HEK293T (cell line): Measurements from ENCODE around the gene GSDME.

Experiments used
- BHLHE40 ChIP-seq: fragments of 450-650 bp; IDR thresholded peaks from 2 replicates; pipeline ENCODE4 v1.6.1; 2016; ENCODE audit warnings: mild to moderate bottlenecking, moderate library complexity, borderline replicate concordance
- ELF4 ChIP-seq: fragments of 450-650 bp; IDR thresholded peaks from 2 replicates; pipeline ENCODE4 v1.6.1; 2017; ENCODE audit warnings: antibody characterized with exemption
- FOXM1 ChIP-seq: fragments of 450-650 bp; IDR thresholded peaks from 2 replicates; pipeline ENCODE4 v1.6.1; 2017; ENCODE audit warnings: mild to moderate bottlenecking, borderline replicate concordance
- HDGF ChIP-seq: fragments of 450-650 bp; IDR thresholded peaks from 2 replicates; pipeline ENCODE4 v1.6.1; 2017; ENCODE audit warnings: antibody characterized with exemption, borderline replicate concordance
- L3MBTL2 ChIP-seq: fragments of 450-650 bp; conservative IDR thresholded peaks from 2 replicates; pipeline ENCODE4 v1.6.1; 2016; ENCODE audit warnings: mild to moderate bottlenecking
- NFRKB ChIP-seq: fragments of 450-650 bp; IDR thresholded peaks from 2 replicates; pipeline ENCODE4 v1.6.1; 2016; ENCODE audit warnings: mild to moderate bottlenecking, moderate library complexity
- SUZ12 ChIP-seq: fragments of 450-650 bp; IDR thresholded peaks from 2 replicates; pipeline ENCODE4 v1.6.1; 2016; ENCODE audit warnings: mild to moderate bottlenecking
- TARDBP ChIP-seq: fragments of 450-650 bp; IDR thresholded peaks from 2 replicates; pipeline ENCODE4 v1.6.1; 2016
- ZNF384 ChIP-seq: fragments of 450-650 bp; IDR thresholded peaks from 2 replicates; pipeline ENCODE4 v1.6.1; 2016

DNA sequence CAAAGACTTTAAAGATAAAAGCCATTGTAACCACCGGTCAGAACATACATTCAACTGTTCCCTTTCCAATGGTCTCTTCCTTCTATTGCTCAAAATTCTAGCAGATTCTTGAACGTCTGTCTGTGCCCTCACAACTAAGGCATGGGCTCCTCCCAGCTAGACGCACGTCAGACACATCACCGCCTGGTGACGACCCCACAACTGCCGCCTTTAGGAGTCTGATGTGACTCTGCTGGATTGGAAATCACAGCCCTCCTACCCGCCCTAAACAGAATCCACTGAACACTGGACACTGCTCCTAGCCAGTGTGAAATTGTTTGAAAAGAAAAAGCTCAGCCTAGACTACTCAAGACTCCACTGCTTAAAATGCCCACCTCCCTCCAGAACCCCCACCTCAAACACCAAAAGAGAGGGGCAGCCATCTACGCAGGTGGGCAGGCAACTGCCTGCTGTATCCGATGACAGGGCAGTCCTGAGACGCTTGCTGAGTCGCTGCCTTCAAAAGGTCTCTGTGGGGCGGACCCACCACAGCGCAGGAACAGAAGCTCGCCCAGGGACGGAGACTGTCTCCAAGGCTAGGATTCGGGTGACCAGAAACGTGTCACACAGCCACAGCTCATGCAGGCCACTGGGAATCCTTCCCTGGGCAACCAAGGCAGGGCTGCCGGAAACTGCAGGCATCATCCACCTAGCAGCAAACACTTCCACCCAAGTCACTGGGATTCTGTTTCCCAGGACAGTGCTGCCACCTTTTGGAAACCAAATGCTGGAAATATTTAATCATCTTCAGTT, 34.7 kb downstream of the GSDME start:
- TF ChIP-seq ZNF384 = no peak
- TF ChIP-seq TARDBP = no peak
- no peak for TF ChIP-seq FOXM1
- TF ChIP-seq ELF4 = no peak
- no peak for TF ChIP-seq BHLHE40
- TF ChIP-seq NFRKB = no peak
- TF ChIP-seq L3MBTL2 = no peak
- no peak for TF ChIP-seq SUZ12
- no peak for TF ChIP-seq HDGF
